GM23338 (cell line): ENCODE measurements around the gene TRPM1. TPM values are rescaled to one million over a fixed set of nuclear protein-coding genes. Genes with fewer than 3 reads are reported as not detected.

Source experiments
- ATAC-seq: fragments of 200-7000 bp; cut with Tn5 transposase; 3 replicates; pipeline ENCODE4 v1.9.1; 2020
- DNase-seq: peaks from one replicate; pipeline ENCODE4 v3.0.0-alpha.2; 2015; ENCODE audit warnings: low spot score
- H2AFZ ChIP-seq: fragments of 200-600 bp; sonication (generic); 2 replicates; pipeline ENCODE4 v1.8.0; 2016; ENCODE audit warnings: antibody characterized with exemption, mild to moderate bottlenecking, moderate library complexity
- H3F3A ChIP-seq: fragments of 200-600 bp; sonication (generic); replicated peaks from 2 replicates; pipeline ENCODE4 v1.8.0; 2017; ENCODE audit warnings: antibody characterized with exemption, mixed run types, low read depth
- H3K27ac ChIP-seq: fragments of 200-600 bp; sonication (generic); 2 replicates; pipeline ENCODE4 v1.6.1; 2016; ENCODE audit warnings: low read depth
- H3K27me3 ChIP-seq: fragments of 200-600 bp; sonication (generic); 2 replicates; pipeline ENCODE4 v1.8.0; 2016; ENCODE audit warnings: mild to moderate bottlenecking, mixed run types, moderate library complexity; ENCODE audit not compliant: insufficient read depth
- H3K36me3 ChIP-seq: fragments of 200-600 bp; sonication (generic); 2 replicates; pipeline ENCODE4 v1.8.0; 2016; ENCODE audit warnings: mild to moderate bottlenecking; ENCODE audit not compliant: insufficient read depth
- H3K4me1 ChIP-seq: fragments of 200-600 bp; sonication (generic); 2 replicates; pipeline ENCODE4 v1.8.0; 2016; ENCODE audit warnings: mild to moderate bottlenecking, moderate library complexity; ENCODE audit not compliant: insufficient read depth
- H3K4me2 ChIP-seq: fragments of 200-600 bp; sonication (generic); 2 replicates; pipeline ENCODE4 v1.7.1; 2017; ENCODE audit warnings: mixed run types
- H3K4me3 ChIP-seq: fragments of 200-600 bp; sonication (generic); 2 replicates; pipeline ENCODE4 v1.6.1; 2016; ENCODE audit warnings: mixed run types
- H3K79me2 ChIP-seq: fragments of 200-600 bp; sonication (generic); replicated peaks from 2 replicates; pipeline ENCODE4 v1.8.0; 2017; ENCODE audit warnings: mild to moderate bottlenecking; ENCODE audit not compliant: insufficient read depth
- H3K9me2 ChIP-seq: fragments of 200-600 bp; sonication (generic); 2 replicates; pipeline ENCODE4 v1.8.0; 2017; ENCODE audit not compliant: insufficient read depth
- H4K20me1 ChIP-seq: fragments of 200-600 bp; sonication (generic); replicated peaks from 2 replicates; pipeline ENCODE4 v1.8.0; 2017; ENCODE audit warnings: mild to moderate bottlenecking; ENCODE audit not compliant: insufficient read depth
- H3K27ac Mint-ChIP-seq: 2 replicates; pipeline ENCODE4 v1.8.0; 2020; ENCODE audit warnings: inconsistent platforms, mild to moderate bottlenecking, moderate library complexity, mixed read lengths
- H3K27me3 Mint-ChIP-seq: 3 replicates; pipeline ENCODE4 v1.8.0; 2022; ENCODE audit warnings: low read depth, mild to moderate bottlenecking, moderate library complexity, mixed read lengths, inconsistent platforms; ENCODE audit not compliant: insufficient read depth, poor library complexity
- H3K36me3 Mint-ChIP-seq: 3 replicates; pipeline ENCODE4 v1.8.0; 2021; ENCODE audit warnings: low read depth, mild to moderate bottlenecking, inconsistent platforms, moderate library complexity, mixed read lengths
- H3K4me1 Mint-ChIP-seq: 3 replicates; pipeline ENCODE4 v1.8.0; 2020; ENCODE audit warnings: mild to moderate bottlenecking, inconsistent platforms, mixed read lengths
- H3K4me3 Mint-ChIP-seq: 3 replicates; pipeline ENCODE4 v1.8.0; 2021; ENCODE audit warnings: moderate library complexity, mild to moderate bottlenecking, inconsistent platforms, mixed read lengths
- H3K9me3 Mint-ChIP-seq: 3 replicates; pipeline ENCODE4 v1.8.0; 2020; ENCODE audit warnings: moderate library complexity, mild to moderate bottlenecking, inconsistent platforms, mixed read lengths
- CREB1 ChIP-seq: fragments of 250-450 bp; sonication (Bioruptor Pico); IDR thresholded peaks from 2 replicates; pipeline ENCODE4 v1.5.0; 2020; ENCODE audit warnings: low read depth, mild to moderate bottlenecking, moderate library complexity
- ETS1 ChIP-seq: IDR thresholded peaks from 2 replicates; pipeline ENCODE4 v1.6.1; 2016; ENCODE audit warnings: antibody characterized with exemption
- EZH2 ChIP-seq: fragments of 200-600 bp; sonication (generic); IDR thresholded peaks from one replicate; pipeline ENCODE4 v1.8.0; 2017; ENCODE audit warnings: antibody characterized with exemption, mild to moderate bottlenecking, low read depth; ENCODE audit not compliant: unreplicated experiment
- EZH2phosphoT487 ChIP-seq: fragments of 200-600 bp; sonication (generic); IDR thresholded peaks from one replicate; pipeline ENCODE4 v1.8.1; 2018; ENCODE audit warnings: antibody characterized with exemption; ENCODE audit not compliant: unreplicated experiment
- NANOG ChIP-seq: IDR thresholded peaks from 2 replicates; pipeline ENCODE4 v1.6.1; 2016; ENCODE audit warnings: antibody characterized with exemption, borderline replicate concordance
- POLR2AphosphoS5 ChIP-seq: IDR thresholded peaks from 2 replicates; pipeline ENCODE4 v1.6.1; 2016; ENCODE audit warnings: antibody characterized with exemption, low read depth
- REST ChIP-seq: IDR thresholded peaks from one replicate; pipeline ENCODE4 v1.6.1; 2018; ENCODE audit warnings: antibody characterized with exemption; ENCODE audit not compliant: unreplicated experiment
- STAT1 ChIP-seq: IDR thresholded peaks from one replicate; pipeline ENCODE4 v1.6.1; 2016; ENCODE audit warnings: antibody characterized with exemption; ENCODE audit not compliant: unreplicated experiment
- ZNF114 ChIP-seq: fragments of 250-450 bp; sonication (Bioruptor Pico); IDR thresholded peaks from 2 replicates; pipeline ENCODE4 v1.5.0; 2020; ENCODE audit warnings: mild to moderate bottlenecking, moderate library complexity
- polyA plus RNA-seq: library from polyadenylated mRNA; unstranded; fragments of >200 nt; fragmentation: Nextera tagmentation; extraction: Ambion mirVana; gene quantifications from 2 replicates; pipeline ENCODE4 v1.2.1, GENCODE V29; 2016
- total RNA-seq: library from RNA; depleted of rRNA; stranded (reverse); fragments of >200 nt; shearing (Covaris generic); gene quantifications from 2 replicates; pipeline ENCODE4 v1.2.3, GENCODE V29; 2014

The TRPM1 gene
- total and polyA plus RNA-seq, 2 experiments from 2014 or later: 0.19 TPM; not detected in 1

DNA sequence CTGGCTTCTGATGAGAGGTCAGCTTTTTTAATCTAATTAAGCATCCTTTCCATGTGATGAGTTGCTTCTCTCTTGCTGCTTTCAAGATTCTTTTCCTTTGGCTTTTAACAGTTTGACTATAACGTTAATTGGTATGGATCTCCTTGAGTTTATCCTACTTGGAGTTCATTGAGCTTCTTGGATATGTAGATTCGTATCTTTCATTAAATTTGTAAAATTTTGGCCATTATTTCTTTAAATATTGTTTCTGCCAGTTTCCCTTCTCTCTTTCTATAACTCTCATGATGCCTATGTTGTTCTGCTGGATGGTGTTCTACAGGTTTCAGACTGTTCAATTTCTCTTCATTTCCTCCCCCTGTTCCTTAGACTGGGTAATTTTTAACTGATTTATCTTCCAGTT, 89.1 kb downstream of the TRPM1 start (continued):
- TF ChIP-seq ETS1 (no peak), CREB1 (CRISPR knock-in tag) (no peak), NANOG (no peak), EZH2phosphoT487 (no peak)

DNA sequence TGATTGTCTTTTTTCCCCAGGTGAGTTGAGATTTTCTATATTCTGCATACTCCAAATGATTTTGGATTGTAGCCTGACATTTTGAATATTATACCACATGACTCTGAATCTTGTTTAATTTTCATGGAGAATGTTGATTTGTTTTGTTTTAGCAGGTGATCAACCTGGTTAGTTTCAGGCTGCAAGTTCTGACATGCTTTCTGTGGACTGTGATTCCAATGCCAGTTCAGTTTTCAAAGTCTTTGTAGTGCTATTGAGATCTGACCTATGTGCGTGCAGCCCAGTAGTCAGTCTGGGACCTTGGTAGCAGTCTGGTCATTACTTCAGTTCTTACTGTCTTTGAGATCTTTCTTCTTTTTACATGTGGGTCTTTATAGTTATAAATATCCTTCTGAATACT, 91.5 kb downstream of the TRPM1 start:
- no peak for DNase-seq
- Histone ChIP-seq H2AFZ (no peak overlapping the region), H3K27ac (no peak overlapping the region), H3F3A (no peaks in the 10 kb centered on the region), H3K36me3 (no peaks in the 10 kb centered on the region), H3K27me3 (no peaks in the 10 kb centered on the region), H4K20me1 (no peaks in the 10 kb centered on the region), H3K4me2 (no peak overlapping the region), H3K4me3 (no peak overlapping the region), H3K79me2 (no peaks in the 10 kb centered on the region), H3K9me2 (no peaks in the 10 kb centered on the region), H3K4me1 (peaks cover 10% of the 10 kb centered on the region; the same call in 1 of the 2 replicates)
- Mint-ChIP-seq H3K9me3 (no peaks in the 10 kb centered on the region; the same call in 2 of the 3 replicates), H3K36me3 (no peaks in the 10 kb centered on the region), H3K27ac (no peak overlapping the region), H3K4me1 (peaks cover 23% of the 10 kb centered on the region), H3K4me3 (no peak overlapping the region), H3K27me3 (no peaks in the 10 kb centered on the region)
- TF ChIP-seq POLR2AphosphoS5: no peak
- ATAC-seq: no peak

- Histone ChIP-seq H3F3A (no peaks in the 10 kb centered on the region), H2AFZ (peak overlapping the region; percentile 84), H3K4me3 (no peak overlapping the region), H3K27me3 (no peaks in the 10 kb centered on the region), H3K27ac (no peak overlapping the region), H3K4me2 (no peak overlapping the region), H3K36me3 (no peaks in the 10 kb centered on the region), H3K79me2 (no peaks in the 10 kb centered on the region), H4K20me1 (no peaks in the 10 kb centered on the region), H3K4me1 (peaks cover 14% of the 10 kb centered on the region; the same call in 1 of the 2 replicates), H3K9me2 (no peaks in the 10 kb centered on the region)
- Mint-ChIP-seq H3K27ac (no peak overlapping the region), H3K4me3 (no peak overlapping the region), H3K36me3 (no peaks in the 10 kb centered on the region), H3K27me3 (peaks cover 2% of the 10 kb centered on the region), H3K9me3 (no peaks in the 10 kb centered on the region; the same call in 2 of the 3 replicates), H3K4me1 (peaks cover 17% of the 10 kb centered on the region)
- ATAC-seq: no peak
- no peak for DNase-seq
- TF ChIP-seq REST: no peak
- TF ChIP-seq CREB1 (CRISPR knock-in tag): no peak
- TF ChIP-seq ZNF114 (CRISPR knock-in tag): no peak
- TF ChIP-seq STAT1: no peak
- TF ChIP-seq ETS1: no peak
- no peak for TF ChIP-seq EZH2
Observed at GRCh38 chr15:31005660-31006059, 95.9 kb downstream of the TRPM1 start.
